ENCODE data around the gene GGCT. TPM values are rescaled to one million over a fixed set of nuclear protein-coding genes. Genes with fewer than 3 reads are reported as not detected.

The GGCT gene
- total RNA-seq: 44.3 and 46.9 TPM in 2 replicates
- 14.7 and 21.1 TPM in 2 replicates for polyA plus RNA-seq
- polyA plus RNA-seq (2011; cell fraction: cytosol; rRNA removed): 26.5 and 30.0 TPM in 2 replicates
- 10.6 and 15.9 TPM in 2 replicates for polyA plus RNA-seq (2011; cell fraction: nucleus; rRNA removed)
- polyA plus RNA-seq (2012): 38.7 and 57.2 TPM in 2 replicates
- polyA minus RNA-seq: 8.0 and 8.3 TPM in 2 replicates
- 17.1 TPM for polyA minus RNA-seq (2011; cell fraction: cytosol; rRNA and poly(A)+ RNA removed)
- polyA minus RNA-seq (2011; cell fraction: nucleus; rRNA and poly(A)+ RNA removed): 5.1 and 5.8 TPM in 2 replicates
- percentile 90 among the genes with signal in this experiment for Bru-seq, nascent RNA
- BruChase-seq, experiment 1, labeled RNA remaining after a 6-hour chase: percentile 98 among the genes with signal in this experiment
- BruChase-seq, experiment 2, labeled RNA remaining after a 2-hour chase: percentile 95 among the genes with signal in this experiment
- long read RNA-seq, transcript GGCT-202 (4 exons, 1,173 nt): major isoform, 87 of 134 reads
- long read RNA-seq, transcript GGCT-207 (3 exons, 1,012 nt): minor isoform, 35 of 134 reads
- long read RNA-seq, partial matches to known transcripts: 0 of 134 reads
- long read RNA-seq, other reads (novel, unspliced or antisense): 5 of 134 reads

GRCh38 chr7:30504301-30505173 lies at the start of gene GGCT:
Gene GGCT (minus strand): TSS chr7:30504829. CDS start chr7:30504709, 120 bp downstream.
- Histone ChIP-seq H4K20me1 (replicated peaks; ENCODE audit: control insufficient read depth, extremely low read depth, insufficient read depth, low read length) (no peaks in the 10 kb centered on the region), H3K36me3 (ENCODE audit: control insufficient read depth in 2 of 2, extremely low read depth in 1 of 2, insufficient read depth in 2 of 2, low read length in 2 of 2) (no peaks in the 10 kb centered on the region), H3K4me3 (replicated peaks in 1 of 3; ENCODE audit: insufficient read depth in 1 of 3, low read depth in 1 of 3, low read length in 3 of 3) (peak within 1 kb of the TSS; percentile 76 to 83 (median 78)), H3K9ac (replicated peaks; ENCODE audit: extremely low read depth, insufficient read depth, low read length) (peak within 1 kb of the TSS; percentile 79), H3K9me3 (replicated peaks; ENCODE audit: control insufficient read depth, insufficient read depth, low read length) (no peaks in the 10 kb centered on the region), H3K4me2 (ENCODE audit: insufficient read depth, low read length) (peak within 1 kb of the TSS; percentile 96), H3K27ac (ENCODE audit: insufficient read depth, low read depth, low read length) (peak within 1 kb of the TSS; percentile 54), H2AFZ (ENCODE audit: low read depth, low read length) (peak within 1 kb of the TSS; percentile 95), H3K27me3 (ENCODE audit: control insufficient read depth in 2 of 2, insufficient read depth in 2 of 2, low read length in 2 of 2) (no peaks in the 10 kb centered on the region), H3K4me1 (ENCODE audit: control insufficient read depth, extremely low read depth, insufficient read depth, low read length) (peaks cover 15% of the 10 kb centered on the region), H3K9me1 (replicated peaks; ENCODE audit: control insufficient read depth, extremely low read depth, insufficient read depth, low read length) (no peaks in the 10 kb centered on the region), H3K79me2 (ENCODE audit: control insufficient read depth, insufficient read depth, low read length) (peaks cover 32% of the 10 kb centered on the region)
- TF ChIP-seq FOS (IDR thresholded peaks at IDR 0.05; ENCODE audit: borderline replicate concordance, insufficient read depth, low read length) (no peak), MYC (IDR thresholded peaks at IDR 0.05; ENCODE audit: low read depth, low read length) (peak; percentile 1), JUN (IDR thresholded peaks at IDR 0.05; ENCODE audit: borderline replicate concordance, insufficient read depth, insufficient read length, low read depth) (no peak), EZH2 (IDR thresholded peaks at IDR 0.05; ENCODE audit: borderline replicate concordance, low read depth, low read length, severe bottlenecking) (no peak), GATA2 (IDR thresholded peaks at IDR 0.05; ENCODE audit: insufficient read depth, insufficient read length, low read depth, low read length) (no peak), POLR2AphosphoS5 (IDR thresholded peaks at IDR 0.05; ENCODE audit: insufficient read depth, low read depth, low read length) (peak; percentile 78), POLR2A (IDR thresholded peaks at IDR 0.05; ENCODE audit: low read depth, low read length) (peak; percentile 93)
- TF ChIP-seq, protein P1, sequence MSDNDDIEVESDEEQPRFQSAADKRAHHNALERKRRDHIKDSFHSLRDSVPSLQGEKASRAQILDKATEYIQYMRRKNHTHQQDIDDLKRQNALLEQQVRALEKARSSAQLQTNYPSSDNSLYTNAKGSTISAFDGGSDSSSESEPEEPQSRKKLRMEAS (IDR thresholded peaks at IDR 0.05; ENCODE audit: insufficient read depth, insufficient read length): no peak
- TF ChIP-seq, protein P2, sequence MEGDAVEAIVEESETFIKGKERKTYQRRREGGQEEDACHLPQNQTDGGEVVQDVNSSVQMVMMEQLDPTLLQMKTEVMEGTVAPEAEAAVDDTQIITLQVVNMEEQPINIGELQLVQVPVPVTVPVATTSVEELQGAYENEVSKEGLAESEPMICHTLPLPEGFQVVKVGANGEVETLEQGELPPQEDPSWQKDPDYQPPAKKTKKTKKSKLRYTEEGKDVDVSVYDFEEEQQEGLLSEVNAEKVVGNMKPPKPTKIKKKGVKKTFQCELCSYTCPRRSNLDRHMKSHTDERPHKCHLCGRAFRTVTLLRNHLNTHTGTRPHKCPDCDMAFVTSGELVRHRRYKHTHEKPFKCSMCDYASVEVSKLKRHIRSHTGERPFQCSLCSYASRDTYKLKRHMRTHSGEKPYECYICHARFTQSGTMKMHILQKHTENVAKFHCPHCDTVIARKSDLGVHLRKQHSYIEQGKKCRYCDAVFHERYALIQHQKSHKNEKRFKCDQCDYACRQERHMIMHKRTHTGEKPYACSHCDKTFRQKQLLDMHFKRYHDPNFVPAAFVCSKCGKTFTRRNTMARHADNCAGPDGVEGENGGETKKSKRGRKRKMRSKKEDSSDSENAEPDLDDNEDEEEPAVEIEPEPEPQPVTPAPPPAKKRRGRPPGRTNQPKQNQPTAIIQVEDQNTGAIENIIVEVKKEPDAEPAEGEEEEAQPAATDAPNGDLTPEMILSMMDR (IDR thresholded peaks at IDR 0.05; ENCODE audit: extremely low read depth in 1 of 2, insufficient read depth in 1 of 2, low read depth in 1 of 2, low read length in 2 of 2): no peak
- CTCF ChIA-PET: interaction anchor here (1.0 to 4.2 kb wide), 2 partner anchors 45 to 59 kb away, joined by 3 to 24 read pairs; no protein-coding TSS in a partner anchor
- dilution Hi-C loops (cut with MboI; ENCODE audit: extremely low pct_ligation_motif_present, low sequenced_read_pairs) (no loop called here), intact Hi-C loops (cut with micrococcal nuclease) (loop anchor here (1.0 to 10.0 kb wide), 6 partner anchors 26 to 369 kb away; partner anchors contain the start of genes NOD1 and ZNRF2)
- DNase-seq (ENCODE audit: low read depth, low spot score) (peak; percentile 99), FAIRE-seq (peak; percentile 100)
- BruUV-seq (replicated peaks): TSS peak; percentile 62
- POLR2A ChIA-PET: no interaction called here
